Measurements from ENCODE around the gene PPP1R36.

Gene PPP1R36

GRCh38 chr14:64549791-64550620, at the start of gene PPP1R36:
TSS of gene PPP1R36 (plus strand) at chr14:64549961. CDS start at chr14:64549998, 37 bp downstream.
- H3K36me3 ChIP-seq (ENCODE audit: insufficient read depth, low read length) = no peaks in the 10 kb centered on the region
- H3K4me1 ChIP-seq (ENCODE audit: insufficient read depth, low read length, poor library complexity, severe bottlenecking) = peaks cover 5% of the 10 kb centered on the region
- H3K4me2 ChIP-seq (ENCODE audit: low read depth, low read length, poor library complexity, severe bottlenecking) = peak within 1 kb of the TSS; percentile 72
- H3K4me3 ChIP-seq (ENCODE audit: low read length, poor library complexity, severe bottlenecking) = peak within 1 kb of the TSS; percentile 66
- TF ChIP-seq CTCF (conservative IDR thresholded peaks at IDR 0.05; ENCODE audit: low read length) = no peak
- no peak for TF ChIP-seq EZH2phosphoT487 (IDR thresholded peaks at IDR 0.05; ENCODE audit: borderline replicate concordance)
- H3K9ac ChIP-seq (ENCODE audit: low read depth, low read length, poor library complexity, severe bottlenecking) = peak within 1 kb of the TSS; percentile 39
- peak within 1 kb of the TSS; percentile 84 for H2AFZ ChIP-seq (ENCODE audit: low read length)
- no peaks in the 10 kb centered on the region for H4K20me1 ChIP-seq (ENCODE audit: insufficient read depth, low read length, poor library complexity, severe bottlenecking)
- H3K9me2 ChIP-seq (replicated peaks; ENCODE audit: low read depth, low read length) = no peaks in the 10 kb centered on the region
- no peaks in the 10 kb centered on the region for H3K27me3 ChIP-seq (ENCODE audit: insufficient read depth, low read length, poor library complexity, severe bottlenecking)
- no peaks in the 10 kb centered on the region for H3F3A ChIP-seq (ENCODE audit: low read depth)
- H3K79me2 ChIP-seq (ENCODE audit: insufficient read depth, low read length) = no peaks in the 10 kb centered on the region
- no peaks in the 10 kb centered on the region for H3K9me3 ChIP-seq (ENCODE audit: insufficient read depth, low read depth, low read length)

GRCh38 chr14:64500088-64500487, 49.7 kb upstream of the PPP1R36 start:
- no peaks in the 10 kb centered on the region for H3K9me2 ChIP-seq (replicated peaks; ENCODE audit: low read depth, low read length)
- H3F3A ChIP-seq (ENCODE audit: low read depth) = peaks cover 10% of the 10 kb centered on the region; the same call in 1 of the 2 replicates
- no peak overlapping the region for H2AFZ ChIP-seq (ENCODE audit: low read length)
- peak overlapping the region; percentile 61 for H3K4me2 ChIP-seq (ENCODE audit: low read depth, low read length, poor library complexity, severe bottlenecking)
- peaks cover 38% of the 10 kb centered on the region for H4K20me1 ChIP-seq (ENCODE audit: insufficient read depth, low read length, poor library complexity, severe bottlenecking)
- H3K9me3 ChIP-seq (ENCODE audit: insufficient read depth, low read depth, low read length) = no peaks in the 10 kb centered on the region
- H3K27me3 ChIP-seq (ENCODE audit: insufficient read depth, low read length, poor library complexity, severe bottlenecking) = no peaks in the 10 kb centered on the region
- H3K36me3 ChIP-seq (ENCODE audit: insufficient read depth, low read length) = no peaks in the 10 kb centered on the region
- peak overlapping the region; percentile 41 for H3K4me3 ChIP-seq (ENCODE audit: low read length, poor library complexity, severe bottlenecking)
- peaks cover 45% of the 10 kb centered on the region for H3K4me1 ChIP-seq (ENCODE audit: insufficient read depth, low read length, poor library complexity, severe bottlenecking)
- peaks cover 57% of the 10 kb centered on the region for H3K79me2 ChIP-seq (ENCODE audit: insufficient read depth, low read length)
- no peak for TF ChIP-seq CTCF (conservative IDR thresholded peaks at IDR 0.05; ENCODE audit: low read length)
- TF ChIP-seq EZH2phosphoT487 (IDR thresholded peaks at IDR 0.05; ENCODE audit: borderline replicate concordance) = no peak
- H3K9ac ChIP-seq (ENCODE audit: low read depth, low read length, poor library complexity, severe bottlenecking) = peak overlapping the region; percentile 20

- Histone ChIP-seq H3K9me2 (replicated peaks; ENCODE audit: low read depth, low read length) (no peaks in the 10 kb centered on the region), H3K27me3 (ENCODE audit: insufficient read depth, low read length, poor library complexity, severe bottlenecking) (no peaks in the 10 kb centered on the region), H3F3A (ENCODE audit: low read depth) (peaks cover 10% of the 10 kb centered on the region; the same call in 1 of the 2 replicates), H2AFZ (ENCODE audit: low read length) (no peak overlapping the region), H3K4me3 (ENCODE audit: low read length, poor library complexity, severe bottlenecking) (peak overlapping the region; percentile 80), H3K36me3 (ENCODE audit: insufficient read depth, low read length) (no peaks in the 10 kb centered on the region), H3K9me3 (ENCODE audit: insufficient read depth, low read depth, low read length) (no peaks in the 10 kb centered on the region), H3K79me2 (ENCODE audit: insufficient read depth, low read length) (peaks cover 72% of the 10 kb centered on the region), H4K20me1 (ENCODE audit: insufficient read depth, low read length, poor library complexity, severe bottlenecking) (peaks cover 47% of the 10 kb centered on the region), H3K4me2 (ENCODE audit: low read depth, low read length, poor library complexity, severe bottlenecking) (peak overlapping the region; percentile 99), H3K9ac (ENCODE audit: low read depth, low read length, poor library complexity, severe bottlenecking) (peak overlapping the region; percentile 98), H3K4me1 (ENCODE audit: insufficient read depth, low read length, poor library complexity, severe bottlenecking) (peaks cover 49% of the 10 kb centered on the region)
- TF ChIP-seq EZH2phosphoT487 (IDR thresholded peaks at IDR 0.05; ENCODE audit: borderline replicate concordance) (no peak), CTCF (conservative IDR thresholded peaks at IDR 0.05; ENCODE audit: low read length) (no peak; the same call in 1 of the 2 replicates)
Observed at GRCh38 chr14:64501411-64502171, 48.2 kb upstream of the PPP1R36 start.
